ENCODE measurements around the gene SYCE1. TPM values are rescaled to one million over a fixed set of nuclear protein-coding genes. Genes with fewer than 3 reads are reported as not detected.
"Not testable (repeated sequence)": the region's sequence is repeated elsewhere in the genome, so short reads cannot be mapped to it uniquely, and the experiment has no call there.

Gene SYCE1
- total RNA-seq, 1 experiment from 2014 or later, result not detected

GRCh38 chr10:133608855-133609254 is 43.5 kb upstream of the SYCE1 start:
- TF ChIP-seq CTCF (IDR thresholded peaks at IDR 0.05; ENCODE audit: unreplicated experiment), result no peak
- peaks cover 88% of the 10 kb centered on the region for H3K27me3 Mint-ChIP-seq (ENCODE audit: insufficient read depth, unreplicated experiment)
- BruUV-seq (replicated peaks), result no TSS peak
- ChIA-PET POLR2A (no interaction called here), CTCF (interaction anchor here (0.6 to 4.1 kb wide), 8 partner anchors 10 to 302 kb away, joined by 3 to 70 read pairs (median 4); no protein-coding TSS in a partner anchor)
- no peaks in the 10 kb centered on the region for H3K9me3 Mint-ChIP-seq (ENCODE audit: unreplicated experiment)
- intact Hi-C loops (cut with micrococcal nuclease), result loop anchor here (2.0 to 5.0 kb wide), 2 partner anchors 172 to 280 kb away; no protein-coding TSS in a partner anchor
- DNase-seq (ENCODE audit: unreplicated experiment), result peak; percentile 38
- no peak overlapping the region for H3K27ac Mint-ChIP-seq (ENCODE audit: low read depth, unreplicated experiment)
- H3K4me1 Mint-ChIP-seq (ENCODE audit: insufficient read depth, unreplicated experiment), result peaks cover 4% of the 10 kb centered on the region
- H3K36me3 Mint-ChIP-seq (ENCODE audit: insufficient read depth, unreplicated experiment), result no peaks in the 10 kb centered on the region
- no peak overlapping the region for H3K4me3 Mint-ChIP-seq (ENCODE audit: unreplicated experiment)

GRCh38 chr10:133603434-133603833 is 38.1 kb upstream of the SYCE1 start:
- CTCF ChIA-PET, result interaction anchor here (0.6 to 1.8 kb wide), 4 partner anchors 120 to 274 kb away, joined by 3 to 6 read pairs (median 3); no protein-coding TSS in a partner anchor
- H3K4me3 Mint-ChIP-seq (ENCODE audit: unreplicated experiment); H3K4me1 Mint-ChIP-seq (ENCODE audit: insufficient read depth, unreplicated experiment); H3K36me3 Mint-ChIP-seq (ENCODE audit: insufficient read depth, unreplicated experiment); DNase-seq (ENCODE audit: unreplicated experiment); intact Hi-C loops (cut with micrococcal nuclease); H3K9me3 Mint-ChIP-seq (ENCODE audit: unreplicated experiment); POLR2A ChIA-PET; H3K27ac Mint-ChIP-seq (ENCODE audit: low read depth, unreplicated experiment); BruUV-seq (replicated peaks): not testable (repeated sequence)
- peaks cover 97% of the 10 kb centered on the region for H3K27me3 Mint-ChIP-seq (ENCODE audit: insufficient read depth, unreplicated experiment)

GRCh38 chr10:133600657-133601056 is 35.3 kb upstream of the SYCE1 start:
- POLR2A ChIA-PET, result no interaction called here

GRCh38 chr10:133599869-133600268 is 34.5 kb upstream of the SYCE1 start:
- DNase-seq (ENCODE audit: unreplicated experiment); CTCF ChIA-PET; H3K4me3 Mint-ChIP-seq (ENCODE audit: unreplicated experiment); H3K36me3 Mint-ChIP-seq (ENCODE audit: insufficient read depth, unreplicated experiment); intact Hi-C loops (cut with micrococcal nuclease); H3K4me1 Mint-ChIP-seq (ENCODE audit: insufficient read depth, unreplicated experiment); POLR2A ChIA-PET; H3K9me3 Mint-ChIP-seq (ENCODE audit: unreplicated experiment); H3K27ac Mint-ChIP-seq (ENCODE audit: low read depth, unreplicated experiment); BruUV-seq (replicated peaks): not testable (repeated sequence)
- peaks cover 99% of the 10 kb centered on the region for H3K27me3 Mint-ChIP-seq (ENCODE audit: insufficient read depth, unreplicated experiment)

More at GRCh38 chr10:133600657-133601056, 35.3 kb upstream of the SYCE1 start:
- no peak for DNase-seq (ENCODE audit: unreplicated experiment)
- CTCF ChIA-PET, result no interaction called here
- no peak for TF ChIP-seq CTCF (IDR thresholded peaks at IDR 0.05; ENCODE audit: unreplicated experiment)
- Mint-ChIP-seq H3K4me3 (ENCODE audit: unreplicated experiment) (no peak overlapping the region), H3K4me1 (ENCODE audit: insufficient read depth, unreplicated experiment) (no peaks in the 10 kb centered on the region), H3K27me3 (ENCODE audit: insufficient read depth, unreplicated experiment) (peaks cover 97% of the 10 kb centered on the region), H3K36me3 (ENCODE audit: insufficient read depth, unreplicated experiment) (no peaks in the 10 kb centered on the region), H3K9me3 (ENCODE audit: unreplicated experiment) (no peaks in the 10 kb centered on the region), H3K27ac (ENCODE audit: low read depth, unreplicated experiment) (no peak overlapping the region)
- no TSS peak for BruUV-seq (replicated peaks)
- intact Hi-C loops (cut with micrococcal nuclease), result no loop called here

GRCh38 chr10:133592716-133593115 is 27.3 kb upstream of the SYCE1 start:
- Mint-ChIP-seq H3K36me3 (ENCODE audit: insufficient read depth, unreplicated experiment) (no peaks in the 10 kb centered on the region), H3K4me1 (ENCODE audit: insufficient read depth, unreplicated experiment) (no peaks in the 10 kb centered on the region), H3K4me3 (ENCODE audit: unreplicated experiment) (no peak overlapping the region), H3K27ac (ENCODE audit: low read depth, unreplicated experiment) (no peak overlapping the region), H3K9me3 (ENCODE audit: unreplicated experiment) (no peaks in the 10 kb centered on the region), H3K27me3 (ENCODE audit: insufficient read depth, unreplicated experiment) (peaks cover 72% of the 10 kb centered on the region)
- POLR2A ChIA-PET, result no interaction called here
- intact Hi-C loops (cut with micrococcal nuclease), result no loop called here
- CTCF ChIA-PET, result no interaction called here
- no peak for DNase-seq (ENCODE audit: unreplicated experiment)
- no peak for TF ChIP-seq CTCF (IDR thresholded peaks at IDR 0.05; ENCODE audit: unreplicated experiment)
- BruUV-seq (replicated peaks), result no TSS peak
